Stimulated activated CD8-positive, alpha-beta memory T cell treated with anti-CD3 and anti-CD28 coated beads, Interleukin-4, amount 100 ng/mL, for 24 hours (primary cell): ENCODE data around the gene GABBR2.

Experiments used
- DNase-seq: peaks from one replicate; pipeline ENCODE4 v3.0.0-alpha.2; 2020; ENCODE audit warnings: low read depth

The GABBR2 gene

GRCh38 chr9:98541684-98542230 is 167.0 kb downstream of the GABBR2 start:
- no peak for DNase-seq

GRCh38 chr9:98540476-98540875 is 168.3 kb downstream of the GABBR2 start:
- no peak for DNase-seq

- DNase-seq = no peak
Measured at GRCh38 chr9:98539954-98540353, 168.8 kb downstream of the GABBR2 start.

GRCh38 chr9:98538626-98539031 is 170.1 kb downstream of the GABBR2 start:
- DNase-seq = no peak

GRCh38 chr9:98538203-98538602 is 170.5 kb downstream of the GABBR2 start:
- no peak for DNase-seq

- no peak for DNase-seq
Measured at GRCh38 chr9:98536542-98537173, 172.1 kb downstream of the GABBR2 start.

- DNase-seq = no peak
Measured at GRCh38 chr9:98533866-98534265, 174.9 kb downstream of the GABBR2 start.

GRCh38 chr9:98533132-98533531 is 175.6 kb downstream of the GABBR2 start:
- no peak for DNase-seq

- no peak for DNase-seq
Measured at GRCh38 chr9:98532574-98532973, 176.2 kb downstream of the GABBR2 start.

- no peak for DNase-seq
Measured at GRCh38 chr9:98532147-98532546, 176.6 kb downstream of the GABBR2 start.

- DNase-seq = no peak
Measured at GRCh38 chr9:98530806-98531386, 177.8 kb downstream of the GABBR2 start.

- DNase-seq = no peak
Measured at GRCh38 chr9:98530275-98530674, 178.5 kb downstream of the GABBR2 start.

GRCh38 chr9:98529841-98530240 is 178.9 kb downstream of the GABBR2 start:
- no peak for DNase-seq

- no peak for DNase-seq
Measured at GRCh38 chr9:98523231-98523901, 185.4 kb downstream of the GABBR2 start.

- no peak for DNase-seq
Measured at GRCh38 chr9:98522487-98522886, 186.2 kb downstream of the GABBR2 start.

- DNase-seq = no peak
Measured at GRCh38 chr9:98521141-98521540, 187.6 kb downstream of the GABBR2 start.

- no peak for DNase-seq
Measured at GRCh38 chr9:98520221-98520960, 188.3 kb downstream of the GABBR2 start.

- no peak for DNase-seq
Measured at GRCh38 chr9:98519641-98520040, 189.1 kb downstream of the GABBR2 start.

GRCh38 chr9:98518556-98518955 is 190.2 kb downstream of the GABBR2 start:
- DNase-seq = no peak

- no peak for DNase-seq
Measured at GRCh38 chr9:98517761-98518160, 191.0 kb downstream of the GABBR2 start.

GRCh38 chr9:98516897-98517503 is 191.7 kb downstream of the GABBR2 start:
- no peak for DNase-seq
